HepG2 (cell line): ENCODE results near the gene RNF10. TPM values are rescaled to one million over a fixed set of nuclear protein-coding genes. Genes with fewer than 3 reads are reported as not detected.

Source experiments
- DMAP1 ChIP-seq: IDR thresholded peaks from 2 replicates; pipeline ENCODE4 v1.6.1; 2016
- DR1 ChIP-seq: sonication (generic); formaldehyde crosslinking; IDR thresholded peaks from 2 replicates; pipeline ENCODE4 v1.8.0; 2021; ENCODE audit warnings: mild to moderate bottlenecking, missing genetic modification reagents, inconsistent platforms
- HMGA1 ChIP-seq: sonication (generic); formaldehyde crosslinking; conservative IDR thresholded peaks from 2 replicates; pipeline ENCODE4 v1.4.0; 2020; ENCODE audit warnings: missing genetic modification reagents
- HOXA3 ChIP-seq: sonication (generic); formaldehyde crosslinking; IDR thresholded peaks from 2 replicates; pipeline ENCODE4 v1.5.0; 2020; ENCODE audit warnings: missing genetic modification reagents
- MTA1 ChIP-seq: sonication (generic); formaldehyde crosslinking; IDR thresholded peaks from 2 replicates; pipeline ENCODE4 v1.4.0; 2020; ENCODE audit warnings: missing genetic modification reagents, mild to moderate bottlenecking, borderline replicate concordance
- MXD4 ChIP-seq: IDR thresholded peaks from 2 replicates; pipeline ENCODE4 v1.6.1; 2016; ENCODE audit warnings: mild to moderate bottlenecking, missing biosample characterization, missing genetic modification reagents
- NCOA2 ChIP-seq: sonication (generic); formaldehyde crosslinking; IDR thresholded peaks from 2 replicates; pipeline ENCODE4 v1.8.0; 2022; ENCODE audit warnings: inconsistent platforms
- NR2F6 ChIP-seq, 2 experiments: IDR thresholded peaks; 2 replicates each; pipeline ENCODE4 v1.6.1; 2016; ENCODE audit warnings: antibody characterized with exemption in 1 of 2, mild to moderate bottlenecking in 1 of 2
- REXO4 ChIP-seq: sonication (generic); formaldehyde crosslinking; IDR thresholded peaks from 2 replicates; pipeline ENCODE4 v1.8.0; 2022; ENCODE audit warnings: missing genetic modification reagents, mild to moderate bottlenecking, borderline replicate concordance
- SPEN ChIP-seq: sonication (generic); formaldehyde crosslinking; IDR thresholded peaks from 2 replicates; pipeline ENCODE4 v1.5.1; 2020; ENCODE audit warnings: low read depth, mild to moderate bottlenecking, missing genetic modification reagents
- SRF ChIP-seq: IDR thresholded peaks from 2 replicates; pipeline ENCODE4 v1.6.1; 2011; ENCODE audit warnings: mild to moderate bottlenecking, low read depth, low read length, moderate library complexity
- TEAD3 ChIP-seq: optimal IDR thresholded peaks from 2 replicates; pipeline ENCODE3; 2016; ENCODE audit warnings: borderline replicate concordance
- ZFP1 ChIP-seq: IDR thresholded peaks from 2 replicates; pipeline ENCODE4 v1.6.1; 2016
- ZNF143 ChIP-seq: sonication (generic); formaldehyde crosslinking; IDR thresholded peaks from 2 replicates; pipeline ENCODE4 v1.4.0; 2020; ENCODE audit warnings: missing genetic modification reagents
- ZNF329 ChIP-seq: sonication (generic); formaldehyde crosslinking; IDR thresholded peaks from 2 replicates; pipeline ENCODE4 v1.9.0; 2021; ENCODE audit warnings: low read depth, mild to moderate bottlenecking, missing genetic modification reagents
- ZNF362 ChIP-seq: sonication (generic); formaldehyde crosslinking; IDR thresholded peaks from 2 replicates; pipeline ENCODE4 v1.4.0; 2020; ENCODE audit warnings: missing genetic modification reagents, mild to moderate bottlenecking, borderline replicate concordance
- ZNF503 ChIP-seq: sonication (generic); formaldehyde crosslinking; IDR thresholded peaks from 2 replicates; pipeline ENCODE4 v1.4.0; 2020; ENCODE audit warnings: missing genetic modification reagents
- ZNF547 ChIP-seq: sonication (generic); formaldehyde crosslinking; IDR thresholded peaks from 2 replicates; pipeline ENCODE4 v1.5.1; 2020; ENCODE audit warnings: mild to moderate bottlenecking, missing genetic modification reagents
- ZNF605 ChIP-seq: sonication (generic); formaldehyde crosslinking; IDR thresholded peaks from 2 replicates; pipeline ENCODE4 v1.8.0; 2022; ENCODE audit warnings: mild to moderate bottlenecking, missing genetic modification reagents
- ZNF709 ChIP-seq: sonication (generic); formaldehyde crosslinking; IDR thresholded peaks from 2 replicates; pipeline ENCODE4 v1.5.0; 2020; ENCODE audit warnings: mild to moderate bottlenecking, missing genetic modification reagents
- polyA plus RNA-seq, 8 experiments: library from polyadenylated mRNA; depleted of rRNA in 3 of 8; stranded (reverse) in 7 of 8; unstranded in 1 of 8; fragments of >200 nt; fragmentation: Illumina TruSeq in 4 of 8; extraction: Trizol in 4 of 8; gene quantifications; 2 replicates each; pipeline versions ENCODE4 v1.2.1 to v1.2.3, GENCODE V29; 2011 to 2016; ENCODE audit warnings: low read depth in 4 of 8, missing spikeins in 1 of 8, mixed read lengths in 1 of 8; ENCODE audit not compliant: insufficient read depth in 1 of 8
- total RNA-seq, 5 experiments: library from RNA; depleted of rRNA; stranded (reverse); fragments of >200 nt; fragmentation: Illumina TruSeq; extraction: Trizol; gene quantifications; 2 replicates each; pipeline ENCODE4 v1.2.3, GENCODE V29; 2016; ENCODE audit warnings: low read depth in 1 of 5

RNF10 gene
- total and polyA plus RNA-seq, 2 of the 13 experiments (the other 11 are each of a cell fraction or from before 2014, with no cell fraction given) = 62.5 to 88.0 TPM

GRCh38 chr12:120580787-120581723, 46.9 kb downstream of the RNF10 start, which contains the start of gene POP5 (continued):
- TF ChIP-seq NCOA2 = 0 out of 2 replicates have a peak, but pooled peaks have one; percentile 29
- no peak for TF ChIP-seq NR2F6 (IDR thresholded peaks at IDR 0.05)
- TF ChIP-seq NR2F6 (CRISPR knock-in tag; IDR thresholded peaks at IDR 0.05) = no peak
- TF ChIP-seq MXD4 (CRISPR knock-in tag) = peak; percentile 73
- peak; percentile 59 for TF ChIP-seq SPEN (CRISPR knock-in tag)
- no peak for TF ChIP-seq ZNF547 (CRISPR knock-in tag)
- TF ChIP-seq DMAP1 (CRISPR knock-in tag) = peak; percentile 69
- peak; percentile 41 for TF ChIP-seq TEAD3 (CRISPR knock-in tag)
- TF ChIP-seq ZNF329 = no peak
- no peak for TF ChIP-seq HMGA1 (CRISPR knock-in tag)
- TF ChIP-seq MTA1 (CRISPR knock-in tag) = no peak
- TF ChIP-seq DR1 = peak; percentile 29; the same call in 1 of the 2 replicates
- TF ChIP-seq ZNF503 (CRISPR knock-in tag) = no peak
- peak; percentile 75 for TF ChIP-seq HOXA3
- TF ChIP-seq ZNF709 (CRISPR knock-in tag) = 0 out of 2 replicates have a peak, but pooled peaks have one; percentile 33
- TF ChIP-seq ZFP1 (CRISPR knock-in tag) = no peak
- 0 out of 2 replicates have a peak, but pooled peaks have one; percentile 42 for TF ChIP-seq ZNF362 (CRISPR knock-in tag)
- no peak for TF ChIP-seq REXO4 (CRISPR knock-in tag)
- peak; percentile 15; the same call in 1 of the 2 replicates for TF ChIP-seq ZNF143
- 0 out of 2 replicates have a peak, but pooled peaks have one; percentile 43 for TF ChIP-seq SRF
- TF ChIP-seq ZNF605 = peak; percentile 77
